ENCODE results near the gene RTEL1. TPM values are rescaled to one million over a fixed set of nuclear protein-coding genes. Genes with fewer than 3 reads are reported as not detected.
"Not testable (repeated sequence)": the region's sequence is repeated elsewhere in the genome, so short reads cannot be mapped to it uniquely, and the experiment has no call there.

RTEL1 gene
- total RNA-seq, 1 donor from 2014 or later = 45.9 TPM

- no peak for DNase-seq (ENCODE audit: low spot score)
Measured at GRCh38 chr20:63664861-63665594, 6.9 kb downstream of the RTEL1 start.

GRCh38 chr20:63665708-63666107, 7.6 kb downstream of the RTEL1 start:
- no peak for DNase-seq (ENCODE audit: low spot score)

DNA sequence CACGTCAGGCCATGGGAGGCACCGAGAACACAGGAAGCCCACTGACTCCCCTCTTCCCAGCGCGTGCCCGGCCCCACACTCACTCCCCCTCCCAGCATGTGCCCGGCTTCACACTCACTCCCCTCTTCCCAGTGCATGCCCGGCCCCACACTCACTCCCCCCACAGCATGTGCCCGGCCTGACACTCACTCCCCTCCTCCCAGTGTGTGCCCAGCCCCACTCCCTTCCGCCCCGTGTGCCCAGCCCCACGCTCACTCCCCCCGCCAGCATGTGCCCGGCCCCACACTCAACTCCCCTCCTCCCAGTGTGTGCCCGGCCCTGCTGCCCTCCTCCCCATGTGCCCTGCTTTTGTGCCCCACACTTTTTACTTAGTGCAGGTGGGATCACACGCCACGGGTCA, 9.7 kb downstream of the RTEL1 start:
- DNase-seq (ENCODE audit: low spot score) = no peak

GRCh38 chr20:63668351-63668750, 10.2 kb downstream of the RTEL1 start:
- no peak for DNase-seq (ENCODE audit: low spot score)

DNA sequence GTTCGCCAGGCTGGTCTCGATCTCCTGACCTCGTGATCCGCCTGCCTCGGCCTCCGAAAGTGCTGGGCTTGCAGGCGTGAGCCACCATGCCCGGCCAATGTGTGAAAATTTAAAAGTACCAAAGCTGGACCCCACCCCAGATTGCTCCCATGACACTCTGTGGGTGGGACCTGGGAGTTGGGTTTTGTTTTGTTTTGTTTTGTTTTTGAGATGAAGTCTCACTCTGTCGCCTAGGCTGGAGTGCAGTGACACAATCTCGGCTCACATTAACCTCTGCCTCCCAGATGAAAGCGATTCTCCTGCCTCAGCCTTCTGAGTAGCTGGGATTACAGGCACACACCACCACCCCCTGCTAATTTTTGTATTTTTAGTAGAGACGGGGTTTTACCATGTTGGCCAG, 13.6 kb downstream of the RTEL1 start:
- not testable (repeated sequence) for DNase-seq (ENCODE audit: low spot score)

- no peak for DNase-seq (ENCODE audit: low spot score)
Measured at GRCh38 chr20:63672666-63673065, 14.6 kb downstream of the RTEL1 start.

DNA sequence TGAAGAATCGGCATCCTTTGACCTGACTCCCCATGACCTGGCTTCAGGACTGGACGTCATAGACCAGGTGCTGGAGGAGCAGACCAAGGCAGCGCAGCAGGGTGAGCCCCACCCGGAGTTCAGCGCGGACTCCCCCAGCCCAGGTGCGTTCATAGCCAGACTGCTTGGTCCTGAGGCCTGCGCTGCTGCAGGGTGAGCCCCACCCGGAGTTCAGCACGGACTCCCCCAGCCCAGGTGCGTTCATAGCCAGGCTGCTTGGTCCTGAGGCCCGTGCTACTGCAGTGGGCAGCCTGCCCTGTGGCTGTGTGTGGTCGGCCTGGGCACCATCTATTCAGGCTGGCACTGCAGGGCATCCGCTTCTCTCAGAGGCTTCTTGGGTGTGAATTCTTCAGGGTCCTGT, 15.8 kb downstream of the RTEL1 start:
- DNase-seq (ENCODE audit: low spot score) = no peak

DNA sequence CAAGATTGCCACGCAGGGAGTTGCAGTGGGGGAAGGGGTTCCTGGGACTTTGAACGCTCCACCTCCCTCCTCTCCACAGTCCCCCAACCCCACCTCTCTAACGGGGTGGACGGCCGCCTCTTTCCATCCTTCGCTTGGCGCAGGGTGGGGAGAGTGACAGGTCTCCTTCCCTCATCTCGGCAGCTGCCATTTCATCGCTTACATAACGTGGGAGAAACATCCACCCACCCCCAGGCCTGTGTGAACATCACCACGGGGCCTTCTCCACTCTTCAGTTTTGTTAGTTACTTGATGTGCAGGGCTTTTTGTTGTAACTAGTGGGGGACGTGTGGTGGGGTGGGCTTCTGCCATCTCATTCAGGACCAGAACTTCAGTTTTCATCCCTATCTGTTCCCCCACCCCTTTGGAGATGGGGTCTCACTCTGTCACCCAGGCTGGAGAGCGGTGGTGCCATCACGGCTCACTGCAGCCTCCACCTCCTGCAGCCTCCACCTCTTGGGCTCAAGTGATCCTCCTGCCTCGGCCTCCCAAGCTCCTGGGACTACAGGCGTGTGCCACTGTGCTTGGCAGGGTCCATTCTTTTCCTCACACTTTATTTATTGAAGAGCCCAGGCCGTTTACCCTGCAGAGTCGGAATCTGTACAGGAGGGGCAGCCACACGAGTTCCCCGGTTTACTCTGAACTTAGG, 17.7 kb downstream of the RTEL1 start:
- no peak for DNase-seq (ENCODE audit: low spot score)

DNA sequence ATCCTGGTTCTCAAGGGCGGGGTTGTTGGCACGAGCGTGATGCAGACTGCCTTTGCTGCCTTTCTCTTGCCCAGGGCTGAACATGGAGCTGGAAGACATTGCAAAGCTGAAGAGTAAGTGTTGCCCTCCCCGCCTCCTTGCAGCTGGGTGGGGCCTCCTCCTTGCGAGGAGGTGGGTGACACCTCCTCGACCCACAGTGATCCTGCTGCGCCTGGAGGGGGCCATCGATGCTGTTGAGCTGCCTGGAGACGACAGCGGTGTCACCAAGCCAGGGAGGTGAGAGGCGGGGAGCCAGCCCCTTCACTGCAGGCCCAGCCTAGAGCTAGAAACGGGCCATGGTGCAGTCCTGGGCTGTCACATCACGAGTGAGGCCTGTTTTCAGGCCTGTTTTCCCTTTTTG, 20.0 kb downstream of the RTEL1 start:
- DNase-seq (ENCODE audit: low spot score) = no peak

- no peak for DNase-seq (ENCODE audit: low spot score)
Measured at GRCh38 chr20:63678667-63679465, 20.8 kb downstream of the RTEL1 start.

DNA sequence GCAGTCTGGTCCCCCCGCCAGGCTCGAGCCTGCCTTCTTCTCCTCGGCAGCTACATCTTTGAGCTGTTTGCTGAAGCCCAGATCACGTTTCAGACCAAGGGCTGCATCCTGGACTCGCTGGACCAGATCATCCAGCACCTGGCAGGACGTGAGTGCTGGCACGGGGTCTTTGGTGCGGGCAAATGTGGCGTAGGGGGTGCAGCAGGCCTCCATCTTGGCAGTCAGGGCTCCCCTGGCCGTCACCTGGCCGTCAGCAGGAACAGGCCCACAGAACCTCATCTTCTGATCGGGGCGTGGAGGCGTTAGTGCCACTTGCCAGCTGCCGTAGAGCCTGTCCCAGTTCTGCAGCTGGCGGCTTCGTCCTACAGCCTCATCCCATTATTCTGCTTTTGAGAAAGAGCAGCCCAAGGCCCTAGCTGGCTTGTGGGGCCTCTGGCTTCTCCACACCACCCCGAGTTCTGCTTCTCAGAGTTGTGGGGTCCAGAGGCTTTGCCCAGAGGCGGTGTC, 21.7 kb downstream of the RTEL1 start:
- no peak for DNase-seq (ENCODE audit: low spot score)

DNA sequence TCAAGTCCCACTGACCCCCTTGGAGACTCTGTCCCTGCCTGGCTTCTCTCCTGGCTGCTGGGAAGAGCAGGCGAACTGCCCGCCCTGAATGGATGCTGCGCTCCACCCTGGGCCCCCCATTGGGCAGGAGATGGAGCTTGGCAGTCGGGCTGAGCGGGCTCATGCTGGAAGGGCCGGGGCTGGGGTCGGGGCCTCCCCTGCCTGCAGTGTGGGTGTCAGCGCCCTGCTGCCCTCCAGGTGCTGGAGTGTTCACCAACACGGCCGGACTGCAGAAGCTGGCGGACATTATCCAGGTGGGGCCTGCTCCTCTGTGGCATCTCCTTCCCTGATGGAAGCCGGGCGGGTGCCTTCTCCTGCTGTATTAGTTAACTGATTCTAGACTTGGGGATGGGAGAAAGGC, 22.3 kb downstream of the RTEL1 start:
- no peak for DNase-seq (ENCODE audit: low spot score)

DNA sequence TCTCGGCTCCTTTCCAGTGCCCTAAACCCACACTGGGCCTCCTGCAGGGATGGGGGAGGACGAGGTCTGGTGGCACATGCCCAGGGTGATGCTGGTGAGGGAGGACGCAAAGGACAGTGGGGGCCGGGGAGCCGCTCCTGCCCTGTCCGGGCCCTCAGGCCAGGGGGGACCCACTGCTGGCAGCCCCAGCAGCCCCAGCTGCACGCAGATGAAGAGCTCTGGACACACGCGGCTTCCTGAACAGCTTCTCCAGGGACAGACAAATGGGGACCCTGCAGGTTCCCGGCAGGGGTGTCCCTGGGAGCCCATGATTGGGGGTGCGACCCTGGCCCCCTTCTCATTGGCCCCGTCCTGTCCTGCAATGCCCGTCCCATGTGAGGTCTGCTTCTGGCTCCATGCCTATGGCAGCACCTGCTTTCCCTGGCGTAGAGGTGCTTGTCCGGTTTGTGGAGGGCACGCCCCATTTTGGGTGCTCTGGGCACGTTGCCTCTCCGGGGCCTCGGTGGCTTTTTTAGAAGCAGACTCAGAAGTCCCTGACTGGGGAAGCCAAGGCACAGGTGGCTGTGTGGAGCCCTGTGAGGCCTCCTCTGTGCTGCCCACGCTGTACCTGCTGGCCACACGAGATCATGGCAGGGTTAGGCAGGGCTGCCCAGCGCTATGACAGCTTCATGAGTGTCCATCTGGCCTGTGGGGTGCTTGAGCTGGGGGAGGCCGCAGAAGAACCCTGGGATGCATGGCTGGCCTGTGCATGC, 22.9 kb downstream of the RTEL1 start:
- no peak for DNase-seq (ENCODE audit: low spot score)

DNA sequence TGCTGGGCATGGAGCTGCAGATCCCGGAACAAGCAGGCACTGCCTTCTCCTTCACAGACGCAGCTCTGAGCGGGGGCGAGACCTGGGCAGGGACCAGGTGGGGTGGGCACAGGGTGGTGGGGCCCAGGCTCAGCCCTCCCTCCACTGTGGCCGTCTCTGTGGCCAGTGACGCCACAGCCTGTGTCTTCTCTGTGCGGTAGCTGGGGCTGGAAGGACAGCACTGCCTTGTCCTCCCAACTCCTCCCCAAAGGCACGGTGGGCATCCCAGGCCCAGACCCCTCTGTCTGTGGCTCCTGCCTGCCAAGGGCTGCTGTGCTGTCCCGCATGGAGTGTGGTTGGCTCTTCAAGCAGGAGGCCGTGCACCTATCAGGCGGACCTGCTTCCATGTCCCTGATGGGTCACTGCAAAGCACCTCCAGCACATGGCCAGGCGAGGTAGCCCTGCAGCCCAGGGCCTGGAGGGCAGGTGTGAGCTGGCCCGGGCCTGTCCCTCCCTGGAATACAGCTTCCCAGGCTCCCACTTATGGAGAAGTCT, 23.6 kb downstream of the RTEL1 start:
- DNase-seq (ENCODE audit: low spot score) = no peak

GRCh38 chr20:63682384-63683139, 24.4 kb downstream of the RTEL1 start:
- no peak for DNase-seq (ENCODE audit: low spot score)

DNA sequence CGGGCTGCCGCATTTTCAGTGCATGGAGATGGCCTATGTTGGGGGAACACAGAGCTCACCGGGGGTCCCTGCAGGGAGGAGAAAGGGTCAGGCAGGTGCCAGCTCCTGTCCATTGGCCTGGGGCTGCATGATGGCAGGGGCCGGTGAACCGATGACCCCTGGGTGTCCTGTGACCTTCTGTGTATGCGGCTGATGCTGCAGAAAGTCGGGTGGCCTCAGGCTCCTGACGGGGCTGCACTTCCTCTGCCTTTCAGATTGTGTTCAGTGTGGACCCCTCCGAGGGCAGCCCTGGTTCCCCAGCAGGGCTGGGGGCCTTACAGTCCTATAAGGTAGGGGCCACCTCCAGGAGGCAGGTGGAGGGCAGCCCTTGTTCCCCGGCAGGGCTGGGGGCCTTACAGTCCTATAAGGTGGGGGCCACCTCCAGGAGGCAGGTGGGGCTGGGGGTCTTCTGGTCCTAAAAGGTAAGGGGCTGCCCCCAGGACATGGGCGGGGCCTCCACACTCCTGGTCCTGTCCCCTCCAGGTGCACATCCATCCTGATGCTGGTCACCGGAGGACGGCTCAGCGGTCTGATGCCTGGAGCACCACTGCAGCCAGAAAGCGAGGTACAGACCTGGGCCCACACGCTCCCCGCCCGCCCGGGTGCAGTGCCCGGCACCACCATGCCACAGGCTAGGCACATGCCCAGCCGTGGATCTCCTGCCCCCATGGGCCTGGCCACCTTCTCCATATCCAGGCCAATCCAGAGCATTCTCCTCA, 27.3 kb downstream of the RTEL1 start:
- no peak for DNase-seq (ENCODE audit: low spot score)

DNA sequence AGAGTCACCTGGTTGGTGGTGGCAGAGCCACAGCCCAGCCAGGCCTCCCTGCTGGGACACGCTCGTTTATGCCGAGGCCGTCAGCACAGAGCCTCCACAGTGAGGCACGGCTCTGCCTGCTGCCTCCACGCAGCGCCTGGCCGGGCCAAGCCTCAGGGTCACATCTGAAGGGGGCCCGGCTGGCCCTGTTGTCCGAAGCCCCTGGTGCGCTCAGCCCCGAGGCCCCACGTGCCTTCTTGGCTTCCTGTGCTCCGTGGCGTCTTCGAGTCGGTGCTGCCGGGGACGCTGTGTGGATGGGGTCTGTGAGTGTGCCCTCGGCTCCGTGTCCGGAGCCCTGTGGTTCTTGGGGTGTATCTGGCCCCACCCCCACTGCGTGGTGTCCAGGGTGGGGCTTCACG, 28.0 kb downstream of the RTEL1 start:
- no peak for DNase-seq (ENCODE audit: low spot score)

GRCh38 chr20:63686492-63687321, 28.6 kb downstream of the RTEL1 start:
- DNase-seq (ENCODE audit: low spot score) = peak; percentile 77

All from ureter (tissue), 1 donor.